PC-9 (cell line): ENCODE data around the gene OR51B2.
"Not testable (repeated sequence)": the region's sequence is repeated elsewhere in the genome, so short reads cannot be mapped to it uniquely, and the experiment has no call there.

Experiments used
- EZH2 ChIP-seq: fragments of 200-600 bp; sonication (generic); IDR thresholded peaks from 2 replicates; pipeline ENCODE4 v1.8.0; 2017; ENCODE audit warnings: antibody characterized with exemption, low read depth
- TF ChIP-seq, protein P1 (sequence below): fragments of 200-600 bp; sonication (generic); conservative IDR thresholded peaks from 2 replicates; pipeline ENCODE4 v1.6.1; 2017; ENCODE audit warnings: mixed run types, antibody characterized with exemption, mild to moderate bottlenecking, moderate library complexity

DNA sequence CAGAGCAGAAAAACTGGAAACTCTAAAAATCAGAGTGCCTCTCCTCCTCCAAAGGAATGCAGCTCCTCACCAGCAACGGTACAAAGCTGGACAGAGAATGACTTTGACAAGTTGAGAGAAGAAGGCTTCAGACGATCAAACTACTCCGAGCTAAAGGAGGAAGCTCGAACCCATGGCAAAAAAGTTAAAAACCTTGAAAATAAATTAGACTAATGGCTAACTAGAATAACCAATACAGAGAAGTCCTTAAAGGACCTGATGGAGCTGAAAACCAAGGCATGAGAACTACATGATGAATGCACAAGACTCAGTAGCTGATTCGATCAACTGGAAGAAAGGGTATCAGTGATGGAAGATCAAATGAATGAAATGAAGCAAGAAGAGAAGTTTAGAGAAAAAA, 31.9 kb upstream of the OR51B2 start:
- TF ChIP-seq, protein P1, sequence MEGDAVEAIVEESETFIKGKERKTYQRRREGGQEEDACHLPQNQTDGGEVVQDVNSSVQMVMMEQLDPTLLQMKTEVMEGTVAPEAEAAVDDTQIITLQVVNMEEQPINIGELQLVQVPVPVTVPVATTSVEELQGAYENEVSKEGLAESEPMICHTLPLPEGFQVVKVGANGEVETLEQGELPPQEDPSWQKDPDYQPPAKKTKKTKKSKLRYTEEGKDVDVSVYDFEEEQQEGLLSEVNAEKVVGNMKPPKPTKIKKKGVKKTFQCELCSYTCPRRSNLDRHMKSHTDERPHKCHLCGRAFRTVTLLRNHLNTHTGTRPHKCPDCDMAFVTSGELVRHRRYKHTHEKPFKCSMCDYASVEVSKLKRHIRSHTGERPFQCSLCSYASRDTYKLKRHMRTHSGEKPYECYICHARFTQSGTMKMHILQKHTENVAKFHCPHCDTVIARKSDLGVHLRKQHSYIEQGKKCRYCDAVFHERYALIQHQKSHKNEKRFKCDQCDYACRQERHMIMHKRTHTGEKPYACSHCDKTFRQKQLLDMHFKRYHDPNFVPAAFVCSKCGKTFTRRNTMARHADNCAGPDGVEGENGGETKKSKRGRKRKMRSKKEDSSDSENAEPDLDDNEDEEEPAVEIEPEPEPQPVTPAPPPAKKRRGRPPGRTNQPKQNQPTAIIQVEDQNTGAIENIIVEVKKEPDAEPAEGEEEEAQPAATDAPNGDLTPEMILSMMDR = not testable (repeated sequence)
- TF ChIP-seq EZH2 = not testable (repeated sequence)
